Fibroblast of skin of right quadriceps (primary cell): Measurements from ENCODE around the gene AMBRA1.
A peak's percentile ranks its signal among the peaks of the same experiment; 100 is the strongest.
"Not testable (repeated sequence)": the region's sequence is repeated elsewhere in the genome, so short reads cannot be mapped to it uniquely, and the experiment has no call there.

Experiments
- DNase-seq: peaks from one replicate; pipeline ENCODE4 v3.0.0-alpha.2; 2013

The AMBRA1 gene

DNA sequence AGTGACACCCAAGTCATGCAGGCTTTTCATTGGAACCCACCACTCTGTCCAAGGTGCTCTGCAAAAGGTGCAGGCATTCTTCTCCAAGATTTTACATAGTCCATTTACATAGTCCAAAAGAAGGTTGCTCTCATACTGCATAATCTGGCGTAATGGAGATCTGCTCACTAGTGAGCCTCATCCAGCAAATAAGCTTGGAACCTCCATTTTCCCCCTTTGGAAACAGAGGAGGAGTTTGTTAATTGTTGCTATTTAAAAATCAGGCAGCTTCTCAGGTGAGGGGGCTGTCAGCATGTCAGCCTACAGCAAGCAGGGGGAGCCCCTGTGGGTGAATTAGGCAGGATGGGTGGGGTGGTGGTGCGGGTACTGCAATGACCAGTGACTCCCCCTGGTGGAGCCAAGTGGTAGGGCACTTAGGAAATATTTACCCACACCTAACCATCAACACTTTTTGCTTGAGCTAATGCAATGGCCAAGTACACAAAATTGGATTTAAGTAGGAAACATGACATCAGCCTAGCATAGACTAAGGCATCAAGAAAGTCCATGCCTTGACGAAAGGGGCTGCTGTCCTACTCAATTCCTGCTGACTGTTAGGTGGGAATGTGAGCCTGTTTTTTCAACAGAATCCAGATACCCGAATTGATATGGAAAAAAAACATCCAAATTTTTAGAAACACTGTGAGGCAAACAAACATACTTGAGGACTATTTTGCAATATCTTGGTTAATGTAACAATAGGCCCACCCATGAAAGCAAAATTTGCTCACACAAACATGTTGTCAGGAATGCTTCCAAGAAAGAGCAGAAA, 64.5 kb downstream of the AMBRA1 start:
- peak; percentile 48 for DNase-seq

DNA sequence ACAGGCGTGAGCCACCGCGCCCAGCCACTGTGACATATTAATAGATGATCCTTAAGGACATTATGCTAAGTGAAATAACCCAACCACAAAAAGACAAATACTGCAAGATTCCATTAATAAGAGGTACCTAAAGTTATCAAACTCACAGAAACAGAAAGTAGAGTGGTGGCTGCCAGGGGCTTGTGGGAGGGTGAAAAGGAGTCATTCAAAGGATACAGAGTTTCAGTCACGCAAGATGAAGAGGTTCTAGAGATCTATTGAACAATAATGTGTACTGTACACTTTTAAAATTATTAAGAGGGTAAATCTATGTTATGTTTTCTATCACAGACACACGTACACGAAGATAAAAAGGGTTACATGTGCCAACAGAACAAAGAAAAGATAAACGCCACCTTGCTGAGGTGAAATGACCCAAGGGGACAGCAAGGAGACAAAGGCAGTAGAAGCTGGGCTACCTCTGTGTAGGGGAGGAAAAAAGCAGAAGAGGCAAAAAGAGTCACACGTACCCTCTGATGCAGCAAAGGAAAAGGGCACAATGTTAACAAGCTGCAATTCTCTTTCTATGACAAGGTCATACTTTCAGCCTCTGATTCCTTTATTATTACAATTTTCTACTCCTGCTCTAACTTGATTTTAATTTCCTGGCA, 65.3 kb downstream of the AMBRA1 start:
- DNase-seq = no peak

DNA sequence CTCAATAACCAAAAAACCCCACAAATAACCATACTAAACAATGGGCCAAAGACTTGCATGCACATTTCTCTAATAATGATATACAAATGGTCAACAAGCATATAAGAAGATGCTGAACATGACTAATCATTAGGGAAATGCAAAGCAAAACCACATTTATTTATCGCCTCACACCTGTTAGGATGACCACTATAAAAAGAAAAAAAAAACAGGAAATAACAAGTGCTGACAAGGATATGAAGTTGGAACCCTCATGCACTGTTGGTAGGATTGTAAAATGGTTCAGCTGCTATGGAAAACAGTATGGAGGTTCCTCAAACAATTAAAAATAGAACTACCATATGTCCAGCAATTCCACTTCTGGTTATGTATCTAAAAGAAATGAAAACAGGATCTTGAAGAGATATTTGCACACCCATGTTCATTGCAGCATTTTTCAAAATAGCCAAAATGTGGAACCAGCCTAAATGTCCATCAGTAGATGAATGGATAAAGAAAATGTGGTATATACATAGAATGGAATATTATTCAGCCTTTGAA, 66.2 kb downstream of the AMBRA1 start:
- no peak for DNase-seq

DNA sequence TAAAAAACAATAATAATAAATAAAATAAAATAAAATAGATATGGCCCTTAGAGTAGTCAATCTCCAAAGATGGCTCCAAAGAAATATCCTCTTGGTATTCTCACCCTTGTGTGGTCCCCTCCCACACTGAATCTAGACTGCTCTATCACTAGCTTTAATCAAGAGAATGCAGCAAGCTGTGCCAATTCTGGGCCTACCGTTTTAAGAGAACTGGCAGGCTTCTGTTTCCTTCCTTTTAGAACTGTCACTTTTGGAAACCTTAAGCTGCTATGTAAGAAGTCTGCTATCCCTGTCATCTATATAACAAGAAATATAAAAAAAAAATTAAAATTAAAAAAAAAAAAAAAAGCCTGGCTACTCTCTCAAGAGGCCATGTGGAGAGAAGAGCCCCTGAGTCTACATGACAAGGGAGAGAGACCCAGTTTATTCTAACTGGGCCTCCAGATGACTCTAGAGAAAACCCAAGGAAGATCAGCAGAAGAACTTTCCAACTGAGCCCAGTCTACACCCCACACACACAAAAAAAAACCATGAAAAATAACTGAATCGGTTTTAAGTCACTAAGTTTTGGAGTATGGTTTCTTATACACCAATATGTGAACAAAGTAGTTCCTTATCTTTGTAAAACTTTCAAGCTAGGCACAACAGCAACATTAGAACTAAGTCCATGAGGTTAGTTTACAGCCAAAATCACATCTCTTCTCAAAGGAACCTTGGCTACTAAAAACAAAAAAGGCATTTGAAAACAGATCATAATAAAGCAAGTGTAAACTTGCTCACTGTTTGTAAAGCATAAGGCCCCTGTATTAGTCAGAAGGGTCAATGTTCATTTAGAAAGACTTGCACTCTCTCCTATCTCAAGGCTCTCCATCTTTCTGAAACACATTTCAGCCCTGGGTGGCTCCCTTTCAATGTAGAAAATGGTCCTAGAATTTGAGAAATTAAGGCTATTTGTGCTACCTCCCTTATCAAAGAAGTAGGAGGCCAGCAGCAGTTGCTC, 67.3 kb downstream of the AMBRA1 start:
- no peak for DNase-seq

DNA sequence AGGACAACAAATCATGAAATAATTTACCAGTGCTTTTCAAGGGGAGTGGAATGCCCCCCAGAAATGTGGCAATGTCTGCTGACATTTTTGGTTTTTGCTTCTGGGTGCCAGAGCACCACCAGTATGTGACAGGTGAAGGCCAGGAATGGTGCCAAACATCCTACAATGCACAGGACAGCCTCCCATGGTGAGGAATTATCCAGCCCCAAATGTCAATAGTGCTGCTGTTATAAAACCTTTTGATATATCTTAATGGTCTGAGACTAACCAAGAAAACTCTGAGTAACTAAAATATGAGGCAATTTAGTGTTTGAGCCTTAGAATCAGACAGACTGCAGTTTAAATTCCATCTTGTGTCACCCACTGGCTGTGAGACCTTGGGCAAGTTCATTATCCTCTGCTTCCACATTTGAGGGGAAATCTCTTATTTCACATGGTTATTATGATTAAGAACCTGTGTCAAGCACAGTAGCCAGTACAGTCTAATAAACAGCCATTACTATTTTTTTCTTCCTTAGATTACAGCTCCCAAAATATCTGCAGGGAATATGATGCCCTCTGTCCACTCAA, 69.5 kb downstream of the AMBRA1 start:
- DNase-seq = no peak

DNA sequence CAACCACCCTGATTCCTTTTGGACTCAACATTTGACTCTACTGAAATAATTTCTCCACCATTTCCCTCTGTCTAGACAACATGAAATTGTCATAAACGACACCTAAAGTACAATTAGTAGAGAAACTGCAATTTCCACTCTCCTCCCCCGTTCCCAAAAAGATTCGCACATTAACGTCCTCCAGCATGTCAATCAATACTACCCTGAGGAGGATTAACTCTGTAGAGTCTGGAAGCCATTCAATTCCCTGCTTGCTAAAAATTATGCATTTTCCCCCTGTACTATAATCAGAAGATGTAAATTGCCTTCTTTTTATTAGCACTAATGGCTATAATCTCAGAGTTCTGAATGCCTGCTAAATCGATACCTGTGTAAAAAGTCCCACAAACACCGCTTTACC, 70.5 kb downstream of the AMBRA1 start:
- no peak for DNase-seq

DNA sequence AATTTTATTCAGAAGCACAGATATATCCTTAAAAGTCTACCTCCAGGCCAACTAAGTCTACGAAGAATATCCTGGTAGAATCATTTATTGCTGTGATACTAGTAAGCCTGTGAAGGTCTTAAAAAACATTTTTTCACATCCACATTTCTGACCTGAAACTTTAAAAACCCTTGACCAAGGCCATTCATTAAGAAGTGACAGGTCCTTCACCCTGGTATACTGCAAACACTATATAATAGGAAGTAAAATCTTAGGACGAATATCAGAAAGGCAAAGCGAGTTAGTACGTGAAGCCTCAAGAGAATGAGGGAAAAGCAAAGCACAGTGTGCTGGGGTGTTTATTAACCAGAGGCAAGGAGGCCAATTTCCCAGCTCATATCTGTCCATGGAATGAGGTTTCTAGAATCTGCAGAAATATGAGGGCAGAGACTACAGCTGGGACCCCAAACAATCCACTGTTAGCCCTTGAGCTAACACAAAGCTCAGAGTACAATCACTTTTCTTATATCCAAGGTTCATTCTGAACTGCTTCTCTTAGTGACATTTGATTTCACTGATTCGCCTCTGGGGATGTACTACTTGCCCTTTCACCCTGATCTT, 71.0 kb downstream of the AMBRA1 start:
- no peak for DNase-seq

DNA sequence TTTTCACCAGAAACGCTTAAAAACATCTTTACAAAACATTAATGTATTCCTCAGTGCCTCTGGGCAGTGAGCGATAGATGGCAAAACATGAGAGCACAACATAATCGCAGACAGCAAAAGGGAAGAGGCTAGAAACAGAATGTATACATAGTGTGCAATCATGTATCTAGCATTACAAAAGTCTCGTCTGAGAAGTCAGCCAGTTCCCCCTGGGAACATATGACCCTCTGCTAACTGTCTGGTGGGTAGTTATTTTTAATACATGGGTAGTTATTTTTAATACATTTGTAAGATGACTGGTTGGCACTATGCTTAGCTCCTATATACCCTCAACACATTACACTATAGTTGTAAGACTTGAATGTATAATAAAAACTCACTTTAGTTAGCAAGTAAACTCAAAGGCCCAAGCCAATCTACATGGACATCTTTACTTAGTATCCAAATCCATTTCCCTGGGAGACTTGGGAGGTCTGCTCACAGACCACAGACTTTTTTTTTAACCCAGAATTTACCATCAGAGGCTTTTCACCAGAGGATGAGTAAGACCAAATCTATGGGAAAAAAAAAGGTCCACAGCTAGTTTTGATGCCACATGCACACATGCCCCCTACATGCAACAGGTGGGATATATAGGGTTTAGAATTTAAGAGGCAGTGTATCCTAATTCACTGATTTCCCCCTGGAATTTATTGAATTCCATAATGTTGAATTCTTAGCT, 71.7 kb downstream of the AMBRA1 start:
- peak; percentile 80 for DNase-seq

DNA sequence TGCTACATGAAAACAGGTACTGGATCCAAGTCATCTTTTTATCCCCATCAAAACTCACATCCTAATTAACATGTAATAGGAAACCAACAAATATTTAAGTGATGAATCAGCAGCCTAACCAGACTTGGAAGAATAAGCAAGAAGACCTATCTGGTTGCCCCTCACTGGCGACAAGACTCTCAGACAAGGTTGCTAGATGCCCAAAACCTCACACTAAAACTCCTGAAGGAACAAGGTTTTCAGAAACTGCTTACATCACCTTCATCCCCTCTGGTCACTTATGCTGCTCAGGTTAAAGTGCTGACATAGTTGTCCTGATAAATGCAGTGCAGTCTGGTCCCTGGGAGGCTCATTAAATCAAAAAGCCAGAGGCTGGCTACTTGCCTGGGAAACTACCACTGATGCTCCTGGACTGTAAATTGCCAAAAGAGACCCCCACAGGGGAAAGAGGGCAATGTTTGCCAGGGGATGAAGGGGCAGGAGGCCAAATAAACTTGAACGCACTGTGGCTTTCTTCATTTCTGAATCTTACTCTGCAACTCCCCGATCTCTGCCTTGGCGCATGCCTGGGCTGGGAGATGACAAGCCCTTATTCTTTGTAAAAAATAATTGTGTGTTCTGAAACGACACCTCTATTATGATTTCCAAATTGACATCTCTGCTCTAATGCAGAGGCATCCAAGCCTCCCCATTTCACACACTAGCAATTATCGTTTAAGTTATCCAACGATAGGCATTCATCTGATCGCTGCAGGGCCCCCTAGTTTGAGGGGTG, 72.7 kb downstream of the AMBRA1 start:
- peak; percentile 83 for DNase-seq

DNA sequence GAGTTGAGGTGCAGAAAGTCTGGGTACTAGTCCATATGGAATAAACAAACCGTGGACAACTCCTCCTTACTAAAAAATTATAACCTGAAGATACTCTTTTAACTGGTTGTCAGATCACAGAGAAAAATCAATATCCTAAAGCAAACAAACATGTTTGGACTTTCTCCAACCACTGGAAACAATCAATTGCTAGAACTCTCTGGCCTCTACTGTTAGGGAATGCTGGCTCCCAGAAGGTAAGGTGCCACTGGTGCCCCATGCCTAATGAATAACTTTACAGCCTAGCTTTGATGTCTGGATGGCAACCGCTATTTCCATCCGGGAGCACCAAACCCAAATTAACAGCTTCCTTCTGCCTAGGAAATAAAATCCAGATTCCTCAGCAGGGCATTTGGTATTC, 74.5 kb downstream of the AMBRA1 start:
- no peak for DNase-seq

DNA sequence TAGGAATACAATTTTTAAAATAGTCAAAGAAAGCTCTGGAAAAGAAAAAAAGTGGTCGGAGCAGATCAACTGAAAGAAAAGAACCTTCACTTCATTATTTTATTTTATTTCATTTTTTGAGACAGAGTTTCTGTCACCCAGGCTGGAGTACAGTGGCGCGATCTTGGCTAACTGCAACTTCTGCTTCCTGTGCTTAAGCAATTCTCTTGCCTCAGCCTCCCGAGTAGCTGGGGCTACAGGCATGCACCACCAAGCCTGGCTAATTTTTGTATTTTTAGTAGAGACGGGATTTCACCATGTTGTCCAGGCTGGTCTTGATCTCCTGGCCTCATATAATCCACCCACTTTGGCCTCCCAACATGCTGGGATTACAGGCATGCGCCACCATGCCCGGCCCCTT, 74.9 kb downstream of the AMBRA1 start:
- not testable (repeated sequence) for DNase-seq

DNA sequence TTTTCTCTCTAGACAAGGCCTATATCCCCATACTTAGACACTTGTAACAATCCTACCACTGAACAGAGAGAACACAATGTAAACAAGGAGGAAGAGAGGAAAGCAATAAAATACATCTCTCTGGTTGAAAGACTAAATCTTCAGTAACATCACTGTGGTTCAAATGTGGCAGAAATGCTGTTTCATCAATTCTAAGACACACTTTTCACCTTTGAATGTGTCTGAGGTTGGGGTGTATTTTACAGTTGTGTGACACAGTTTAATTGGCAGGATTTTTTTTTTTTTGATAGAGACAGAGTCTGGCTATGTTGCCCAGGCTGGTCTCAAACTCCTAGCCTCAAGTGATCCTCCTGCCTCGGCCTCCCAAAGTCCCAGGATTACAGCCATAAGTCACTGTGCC, 79.5 kb downstream of the AMBRA1 start:
- DNase-seq = no peak

DNA sequence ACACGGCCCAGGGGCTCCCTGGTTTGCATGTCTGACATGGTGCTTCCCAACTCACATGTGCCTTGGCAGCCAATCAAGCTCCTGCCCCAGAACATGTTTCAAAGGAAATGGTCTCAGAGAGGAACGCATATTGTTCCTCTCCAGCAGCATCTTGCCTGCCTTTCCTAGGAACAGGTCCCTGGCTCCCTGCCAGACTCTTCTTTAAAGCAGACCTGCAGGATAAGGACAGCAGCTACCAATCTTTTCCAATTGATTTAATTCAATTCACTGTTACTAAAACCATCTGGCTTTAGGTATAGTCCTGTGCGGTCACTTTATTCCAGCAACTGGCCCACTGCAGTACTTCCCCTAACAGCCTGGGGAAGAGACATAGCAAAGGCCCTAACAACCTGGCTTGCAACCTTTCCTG, 79.9 kb downstream of the AMBRA1 start:
- DNase-seq = peak; percentile 23

DNA sequence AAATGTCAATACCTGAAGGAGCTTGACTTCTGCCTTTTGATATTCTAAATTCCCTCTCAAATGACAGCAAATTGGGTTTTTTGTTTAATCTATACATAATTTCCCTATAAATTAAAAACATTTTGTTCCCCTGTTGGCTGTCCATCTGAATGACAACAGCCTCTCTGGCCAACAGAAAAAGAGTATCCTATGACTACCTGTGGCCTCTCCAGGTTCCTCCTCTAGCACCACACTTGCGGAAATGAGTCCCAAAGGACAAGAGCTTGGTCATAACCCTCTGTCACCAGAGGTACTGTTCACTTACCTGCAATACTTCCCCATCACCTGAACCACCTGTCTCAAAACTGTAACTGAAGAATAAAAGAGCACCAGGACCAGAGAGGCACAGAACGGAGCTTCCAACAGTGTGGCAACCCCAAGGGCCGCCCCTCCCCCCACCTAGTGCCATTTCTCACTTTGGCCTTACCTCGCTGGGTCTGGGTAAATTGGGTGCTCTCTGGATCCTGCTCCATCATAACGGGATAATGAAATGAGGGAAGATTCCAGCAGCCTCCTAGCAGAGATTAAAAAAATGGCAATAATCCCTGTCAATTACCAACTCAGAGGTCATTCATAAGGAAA, 81.5 kb downstream of the AMBRA1 start:
- DNase-seq = no peak

DNA sequence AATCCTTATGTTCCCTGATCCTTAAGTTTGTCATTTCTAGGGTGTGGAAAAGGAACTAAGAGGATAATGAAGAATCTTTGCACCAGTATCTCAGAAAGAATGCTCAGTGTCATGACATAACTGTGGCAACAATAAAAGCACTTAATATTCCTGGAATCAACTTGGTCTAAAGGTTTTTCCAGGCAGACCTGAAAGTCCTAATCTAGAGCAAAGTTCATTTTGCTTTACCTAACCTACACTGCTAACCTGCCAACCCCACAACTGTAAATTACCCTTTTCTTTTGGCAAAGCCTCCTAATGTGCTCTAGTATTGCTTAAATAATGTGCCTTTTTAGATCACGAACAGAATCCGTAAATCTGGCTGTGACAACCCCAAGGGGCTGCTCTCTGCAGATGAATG, 82.5 kb downstream of the AMBRA1 start:
- DNase-seq = no peak

DNA sequence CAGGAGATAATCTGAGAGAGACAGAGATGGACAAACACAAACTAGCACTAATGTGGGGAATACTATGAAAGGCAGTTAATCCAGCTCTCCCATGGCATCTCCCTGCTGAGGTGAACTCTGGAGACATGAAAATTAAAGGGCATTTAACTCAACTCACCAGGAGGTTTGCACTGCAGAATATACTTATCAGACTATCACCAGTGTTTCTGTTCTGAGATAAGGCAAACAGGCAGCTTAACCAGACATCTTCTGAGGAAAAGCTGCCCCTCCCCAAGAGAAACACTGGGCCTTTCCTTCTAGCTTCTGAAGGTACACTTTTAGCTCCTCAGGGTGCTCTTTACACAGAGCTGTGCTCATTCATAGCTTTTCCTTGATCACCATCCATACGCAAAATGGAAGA, 85.5 kb downstream of the AMBRA1 start:
- no peak for DNase-seq

DNA sequence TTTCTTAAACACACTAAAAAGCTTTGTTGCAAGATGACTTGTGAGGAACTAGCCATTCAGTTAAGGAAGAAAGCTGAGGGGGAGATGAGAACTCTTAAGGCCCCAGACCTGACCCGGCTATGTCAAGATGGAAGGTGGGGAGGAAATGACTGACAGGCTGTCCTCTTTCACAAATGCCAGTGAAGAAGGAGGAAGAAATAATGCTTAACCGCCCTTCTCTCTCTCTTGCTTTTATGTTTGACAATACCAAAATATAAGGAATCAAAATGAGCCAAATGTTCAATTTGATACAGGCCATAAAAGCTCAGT, 87.4 kb downstream of the AMBRA1 start:
- DNase-seq = no peak

DNA sequence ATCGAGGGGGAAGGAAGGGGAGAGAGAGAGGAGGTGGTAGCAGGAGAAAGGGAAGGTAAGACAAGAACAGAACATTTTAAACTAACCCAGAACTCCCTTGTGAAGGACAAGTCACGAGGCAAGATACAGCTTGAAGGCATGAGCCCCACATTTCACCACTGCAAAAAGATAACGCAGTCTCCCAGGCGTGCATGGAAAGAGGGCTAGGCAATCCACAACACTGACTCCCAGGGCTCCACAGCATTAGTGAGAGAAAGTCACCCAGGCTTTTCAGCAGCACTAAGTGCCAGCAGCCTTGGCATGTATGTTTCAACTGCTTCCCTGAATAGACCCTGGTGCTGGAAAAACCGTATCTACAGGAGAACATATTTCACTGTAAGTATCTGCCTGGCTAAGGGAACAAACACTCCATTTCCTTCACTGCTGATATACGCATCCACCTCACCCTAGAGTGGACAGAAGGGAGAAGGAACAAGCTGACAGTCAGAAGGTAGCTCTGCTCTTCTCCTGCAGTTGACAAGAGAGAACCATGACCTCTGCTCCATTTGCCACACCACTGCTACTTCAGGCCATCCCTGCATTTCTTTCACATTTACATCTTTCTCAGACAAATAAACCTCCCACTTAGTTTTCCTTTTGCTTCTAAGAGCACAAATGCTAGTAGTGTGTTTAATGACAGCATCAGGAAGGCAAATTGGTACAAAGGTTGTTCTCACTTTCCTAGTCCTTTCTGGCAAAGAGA, 87.9 kb downstream of the AMBRA1 start:
- no peak for DNase-seq

DNA sequence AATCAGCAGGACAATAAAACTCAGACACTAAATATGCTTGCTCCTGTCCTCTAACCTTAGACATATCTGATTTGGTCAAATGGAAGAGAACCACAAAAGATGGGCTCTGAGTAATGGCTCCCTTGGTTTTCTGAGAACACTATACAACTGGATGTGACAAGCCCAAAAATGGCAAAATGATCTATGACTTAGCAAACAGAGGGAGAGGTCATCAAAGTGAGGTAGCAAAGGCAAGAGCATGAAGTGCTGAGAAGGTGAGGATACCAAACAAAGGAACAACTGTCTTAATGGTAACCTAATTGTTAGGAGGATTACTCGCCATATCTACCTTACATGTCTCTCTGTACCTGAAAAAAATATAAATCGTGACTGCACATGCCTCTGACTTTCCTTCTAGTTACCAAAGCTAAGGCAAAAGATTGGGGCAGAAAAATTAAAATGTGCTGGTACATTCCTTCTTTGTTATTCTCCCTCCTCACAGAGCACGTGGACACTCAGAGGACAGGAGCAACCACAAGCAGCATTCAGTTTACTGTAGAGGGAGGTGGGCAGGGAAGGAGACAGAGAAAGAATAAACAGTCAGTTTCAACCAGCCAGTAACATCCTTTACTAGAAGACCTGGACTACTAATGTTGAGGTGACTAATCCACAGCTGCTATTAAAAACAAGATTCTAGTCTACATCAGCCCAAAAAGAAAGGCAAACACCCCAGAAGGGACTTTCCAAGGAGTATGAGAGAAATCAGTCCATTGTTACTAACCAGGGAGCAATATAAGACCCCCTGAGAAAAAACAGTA, 88.8 kb downstream of the AMBRA1 start:
- DNase-seq = peak; percentile 22
